K562 (cell line): ENCODE measurements around the gene AFF3. TPM values are rescaled to one million over a fixed set of nuclear protein-coding genes. Genes with fewer than 3 reads are reported as not detected.

ENCODE experiments used
- ATAC-seq: fragments of 200-7000 bp; cut with Tn5 transposase; 3 replicates; pipeline ENCODE4 v1.9.1; 2020; ENCODE audit warnings: moderate library complexity
- BruUV-seq: library from RNA; stranded (reverse); fragments of 400-500 nt; replicated peaks from 2 replicates; lab custom pipeline; 2021; lab: Mats Ljungman, UMichigan
- CTCF ChIA-PET: fragments of 300-600 bp; formaldehyde crosslinking; extraction: SDS; loops from one replicate; lab custom pipeline; 2021; ENCODE audit warnings: low intra/inter-chr PET ratio; lab: Yijun Ruan, JAX
- POLR2A ChIA-PET: fragments of 300-600, 350-650 bp; sonication (Branson Sonifier 250); formaldehyde crosslinking; extraction: SDS; loops from one replicate; lab custom pipeline; 2021; ENCODE audit warnings: antibody characterized with exemption, inconsistent platforms; lab: Yijun Ruan, JAX
- DNase-seq, 4 experiments: peaks; one replicate each; pipeline versions ENCODE4 v3.0.0 to v3.0.0-alpha.2; 2011 to 2018; ENCODE audit warnings: low spot score in 3 of 4, mixed read lengths in 3 of 4; ENCODE audit errors: extremely low read depth in 1 of 4
- FAIRE-seq: peaks from 2 replicates; lab custom pipeline; 2011; peaks lifted over from hg19 to GRCh38; lab: Jason Lieb, UNC
- H2AFZ ChIP-seq: 2 replicates; pipeline ENCODE4 v1.6.0; 2011; ENCODE audit warnings: low read depth, low read length, control low read depth, inconsistent platforms
- H3K27ac ChIP-seq: fragments of 200-600 bp; 3 replicates; pipeline ENCODE4 v1.8.0; 2011; ENCODE audit warnings: low read depth, mild to moderate bottlenecking, control low read depth, inconsistent platforms, low read length, moderate library complexity, mixed read lengths; ENCODE audit errors: extremely low read depth
- H3K27me3 ChIP-seq, 2 experiments: fragments of 300-600 bp in 1 of 2; 2 replicates in 1 of 2; 3 replicates in 1 of 2; pipeline versions ENCODE4 v1.6.0 to v1.8.0; 2011; ENCODE audit warnings: inconsistent platforms in 2 of 2, low read length in 2 of 2, mild to moderate bottlenecking in 1 of 2, mixed read lengths in 1 of 2, moderate library complexity in 1 of 2; ENCODE audit not compliant: control insufficient read depth in 2 of 2, insufficient read depth in 2 of 2
- H3K36me3 ChIP-seq: fragments of 300-600 bp; 3 replicates; pipeline ENCODE4 v1.8.0; 2011; ENCODE audit warnings: mild to moderate bottlenecking, low read length, inconsistent platforms; ENCODE audit not compliant: control insufficient read depth, insufficient read depth
- H3K4me1 ChIP-seq, 2 experiments: fragments of 200-600 bp in 1 of 2; replicated peaks in 1 of 2; 2 replicates in 1 of 2; 3 replicates in 1 of 2; pipeline versions ENCODE4 v1.5.1 to v1.8.0; 2011; ENCODE audit warnings: inconsistent platforms in 2 of 2, low read length in 2 of 2, mild to moderate bottlenecking in 1 of 2, mixed read lengths in 1 of 2, moderate library complexity in 1 of 2; ENCODE audit not compliant: control insufficient read depth in 2 of 2, insufficient read depth in 2 of 2
- H3K4me2 ChIP-seq: 2 replicates; pipeline ENCODE4 v1.6.1; 2011; ENCODE audit warnings: low read length, control low read depth, inconsistent platforms, mixed read lengths; ENCODE audit not compliant: insufficient read depth
- H3K4me3 ChIP-seq: fragments of 200-600 bp; sonication (generic), shearing (Covaris generic); 2 replicates; pipeline ENCODE4 v1.5.1; 2016; ENCODE audit warnings: control low read depth, inconsistent platforms
- H3K79me2 ChIP-seq: fragments of 200-600 bp; 3 replicates; pipeline ENCODE4 v1.8.0; 2011; ENCODE audit warnings: low read length, inconsistent platforms; ENCODE audit not compliant: control insufficient read depth, insufficient read depth
- H3K9ac ChIP-seq, 2 experiments: 2 replicates each; pipeline versions ENCODE4 v1.6.0 to v1.6.1; 2011; ENCODE audit warnings: low read depth in 2 of 2, low read length in 2 of 2, control low read depth in 1 of 2, inconsistent platforms in 1 of 2, mild to moderate bottlenecking in 1 of 2, mixed read lengths in 1 of 2; ENCODE audit not compliant: insufficient read depth in 1 of 2
- H3K9me1 ChIP-seq: one replicate; pipeline ENCODE4 v1.6.0; 2011; ENCODE audit warnings: inconsistent platforms, mild to moderate bottlenecking, low read length, moderate library complexity; ENCODE audit not compliant: control insufficient read depth, insufficient read depth
- H3K9me3 ChIP-seq: replicated peaks from 2 replicates; pipeline ENCODE4 v1.5.1; 2011; ENCODE audit warnings: low read depth, low read length, inconsistent platforms; ENCODE audit not compliant: control insufficient read depth, insufficient read depth
- H4K20me1 ChIP-seq: replicated peaks from 2 replicates; pipeline ENCODE4 v1.6.1; 2011; ENCODE audit warnings: low read length, inconsistent platforms, mixed read lengths; ENCODE audit not compliant: control insufficient read depth, insufficient read depth
- ASH1L ChIP-seq: fragments of 450-650 bp; IDR thresholded peaks from 2 replicates; pipeline ENCODE4 v1.6.1; 2018; ENCODE audit warnings: borderline replicate concordance, mild to moderate bottlenecking, low read depth; ENCODE audit not compliant: partially characterized antibody
- C11orf30 ChIP-seq: fragments of 450-650 bp; IDR thresholded peaks from 2 replicates; pipeline ENCODE4 v1.6.1; 2016; ENCODE audit warnings: low read depth, mild to moderate bottlenecking
- FOXJ2 ChIP-seq: fragments of 200-800 bp; sonication (Bioruptor generic); IDR thresholded peaks from 2 replicates; pipeline ENCODE4 v1.6.1; 2016; ENCODE audit warnings: missing genetic modification characterization, missing compliant biosample characterization
- GABPA ChIP-seq: fragments of 200-800 bp; sonication (Bioruptor generic); conservative IDR thresholded peaks from 2 replicates; pipeline ENCODE4 v1.6.1; 2016; ENCODE audit warnings: low read depth, missing genetic modification characterization, missing compliant biosample characterization
- HDAC1 ChIP-seq, 2 experiments: fragments of 450-650 bp; IDR thresholded peaks; 2 replicates each; pipeline ENCODE4 v1.6.1; 2016 to 2017; ENCODE audit warnings: inconsistent platforms in 1 of 2, mild to moderate bottlenecking in 1 of 2, moderate library complexity in 1 of 2
- HLTF ChIP-seq: fragments of 450-650 bp; IDR thresholded peaks from 2 replicates; pipeline ENCODE4 v1.6.1; 2016
- HNRNPH1 ChIP-seq: fragments of 200-400 bp; formaldehyde crosslinking; optimal IDR thresholded peaks from 2 replicates; pipeline ENCODE3; 2017; ENCODE audit warnings: low read depth, mild to moderate bottlenecking, low read length, moderate library complexity
- IRF9 ChIP-seq: fragments of 450-650 bp; IDR thresholded peaks from 2 replicates; pipeline ENCODE4 v1.6.1; 2016; ENCODE audit warnings: missing biosample characterization, missing genetic modification characterization
- MAFG ChIP-seq: fragments of 450-650 bp; conservative IDR thresholded peaks from 2 replicates; pipeline ENCODE4 v1.6.1; 2016; ENCODE audit warnings: missing genetic modification characterization, missing compliant biosample characterization
- POLR2A ChIP-seq: fragments of 450-650 bp; conservative IDR thresholded peaks from 2 replicates; pipeline ENCODE4 v1.6.1; 2016
- PREB ChIP-seq: sonication (generic); formaldehyde crosslinking; IDR thresholded peaks from 2 replicates; pipeline ENCODE4 v1.8.1; 2023; ENCODE audit warnings: mild to moderate bottlenecking, missing genetic modification reagents
- RUNX1 ChIP-seq: sonication (generic); IDR thresholded peaks from 2 replicates; pipeline ENCODE4 v1.6.1; 2016; ENCODE audit warnings: antibody characterized with exemption, low read depth
- SAFB ChIP-seq: fragments of 200-400 bp; formaldehyde crosslinking; IDR thresholded peaks from 2 replicates; pipeline ENCODE4 v1.6.1; 2017; ENCODE audit warnings: low read depth, low read length, borderline replicate concordance
- SP2 ChIP-seq: IDR thresholded peaks from 2 replicates; pipeline ENCODE4 v1.6.1; 2011; ENCODE audit warnings: mild to moderate bottlenecking, low read depth, low read length, moderate library complexity; ENCODE audit not compliant: poor library complexity, severe bottlenecking; ENCODE audit errors: extremely low read depth
- TCF15 ChIP-seq: fragments of 250-450 bp; sonication (Bioruptor Pico); IDR thresholded peaks from 2 replicates; pipeline ENCODE4 v1.8.0; 2022; ENCODE audit warnings: moderate library complexity, mild to moderate bottlenecking, inconsistent platforms
- TCF7 ChIP-seq: sonication (generic); IDR thresholded peaks from 2 replicates; pipeline ENCODE4 v1.6.1; 2016; ENCODE audit warnings: antibody characterized with exemption, borderline replicate concordance
- TFAM ChIP-seq: fragments of 250-450 bp; sonication (Bioruptor Pico); conservative IDR thresholded peaks from 2 replicates; pipeline ENCODE4 v1.5.0; 2021; ENCODE audit warnings: mild to moderate bottlenecking, moderate library complexity
- ZNF316 ChIP-seq: fragments of 450-650 bp; IDR thresholded peaks from 2 replicates; pipeline ENCODE4 v1.6.1; 2016
- ZNF589 ChIP-seq: fragments of 200-800 bp; sonication (Bioruptor generic); IDR thresholded peaks from 2 replicates; pipeline ENCODE4 v1.6.1; 2016; ENCODE audit warnings: low read depth, missing genetic modification characterization, missing compliant biosample characterization
- ZNF778 ChIP-seq: fragments of 450-650 bp; formaldehyde crosslinking; IDR thresholded peaks from 2 replicates; pipeline ENCODE4 v1.4.0; 2020; ENCODE audit warnings: mild to moderate bottlenecking, moderate library complexity
- WGBS: fragments of 100-300 bp; shearing (Covaris generic); methylation state at CpG from one replicate; pipeline ENCODE4 v1.1.6; 2016; ENCODE audit warnings: low coverage, mixed read lengths; ENCODE audit not compliant: insufficient coverage; ENCODE audit errors: missing lambda C conversion rate; 5-methylcytosine and 5-hydroxymethylcytosine counted together
- in situ Hi-C: fragments of 300-500 bp; cut with MboI; formaldehyde crosslinking; loops from 4 replicates; pipeline ENCODE4 v1.15.0; 2018; ENCODE audit warnings: inconsistent platforms, mixed read lengths
- intact Hi-C: fragments of 100-400 bp; cut with micrococcal nuclease; formaldehyde crosslinking; loops from 2 replicates; pipeline ENCODE4 v1.14.2; 2022
- polyA plus RNA-seq, 8 experiments: library from polyadenylated mRNA; depleted of rRNA in 4 of 8; stranded (reverse) in 5 of 8; unstranded in 3 of 8; fragments of >200 nt; fragmentation: Nextera tagmentation in 2 of 8; fragmentation: Illumina TruSeq in 1 of 8; extraction: Ambion mirVana in 2 of 8; extraction: Trizol in 1 of 8; gene quantifications; 2 replicates each; pipeline versions ENCODE4 v1.2.1 to v1.2.3, GENCODE V29; 2011 to 2014; ENCODE audit warnings: inconsistent platforms in 1 of 8, missing spikeins in 1 of 8
- total RNA-seq, 7 experiments: library from RNA; depleted of rRNA in 6 of 7; stranded (reverse); fragments of >200 nt in 6 of 7; fragmentation: Illumina TruSeq in 2 of 7; extraction: Trizol in 2 of 7; gene quantifications; 2 replicates each; pipeline versions ENCODE4 v1.2.1 to v1.2.3, GENCODE V29; 2011 to 2021; ENCODE audit warnings: low replicate concordance in 1 of 7
- TF ChIP-seq, protein P1 (sequence below), 3 experiments: fragments of 200-800 bp in 1 of 3; sonication (Bioruptor generic) in 1 of 3; sonication (generic) in 1 of 3; formaldehyde crosslinking in 1 of 3; IDR thresholded peaks; 2 replicates each; pipeline versions ENCODE4 v1.6.1 to v1.8.0; 2016 to 2022; ENCODE audit warnings: mild to moderate bottlenecking in 2 of 3, missing compliant biosample characterization in 2 of 3, missing genetic modification characterization in 2 of 3, missing genetic modification reagents in 1 of 3

The AFF3 gene
- total and polyA plus RNA-seq, 9 of the 15 experiments (the other 6 are each of a cell fraction or from before 2014, with no cell fraction given) = 0.02 to 0.11 TPM; not detected in 7

GRCh38 chr2:99921903-99922302 lies 220.5 kb downstream of the AFF3 start:
- no peak overlapping the region for H3K4me3 ChIP-seq
- ATAC-seq = no peak
- H3K4me1 ChIP-seq = no peaks in the 10 kb centered on the region
- no peak overlapping the region for H3K27ac ChIP-seq
- ChIA-PET CTCF (no interaction called here), POLR2A (no interaction called here)
- peaks cover 3 to 4% of the 10 kb centered on the region in 2 experiments; a peak in 3 of 5 replicates for H3K27me3 ChIP-seq
- 0% methylated on average over 3 of the region's 3 CpGs for WGBS
- H3K9me3 ChIP-seq = no peaks in the 10 kb centered on the region
- TF ChIP-seq HLTF = no peak
- no peak for TF ChIP-seq TFAM (CRISPR knock-in tag)
- no peak for TF ChIP-seq POLR2A
- TF ChIP-seq, protein P1, sequence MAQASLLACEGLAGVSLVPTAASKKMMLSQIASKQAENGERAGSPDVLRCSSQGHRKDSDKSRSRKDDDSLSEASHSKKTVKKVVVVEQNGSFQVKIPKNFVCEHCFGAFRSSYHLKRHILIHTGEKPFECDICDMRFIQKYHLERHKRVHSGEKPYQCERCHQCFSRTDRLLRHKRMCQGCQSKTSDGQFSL (CRISPR knock-in tag; IDR thresholded peaks at IDR 0.05) = no peak
- TF ChIP-seq, protein P1 (tag; IDR thresholded peaks at IDR 0.05) = no peak
- no peak for TF ChIP-seq IRF9 (tag)
- no peak for TF ChIP-seq ZNF589 (CRISPR knock-in tag)
- no peak for TF ChIP-seq PREB
- peak; percentile 34; the same call in 1 of the 2 replicates for TF ChIP-seq MAFG (tag)
- no peak for TF ChIP-seq SAFB
- no peak for TF ChIP-seq FOXJ2
- TF ChIP-seq SP2 = no peak
- no peak for TF ChIP-seq TCF15 (CRISPR knock-in tag)
- TF ChIP-seq ASH1L = no peak
- no peak for TF ChIP-seq HNRNPH1
- peak; percentile 28; the same call in 1 of the 2 replicates for TF ChIP-seq C11orf30
- no peak for TF ChIP-seq GABPA (tag)
- TF ChIP-seq ZNF778 (CRISPR knock-in tag) = no peak
- TF ChIP-seq HDAC1 (IDR thresholded peaks at IDR 0.05) = no peak
- TF ChIP-seq RUNX1 = no peak
- TF ChIP-seq TCF7 = no peak
- TF ChIP-seq ZNF316 = peak; percentile 43
- no peak overlapping the region for H2AFZ ChIP-seq
- no peak overlapping the region for H3K9ac ChIP-seq
- no peak for DNase-seq
- FAIRE-seq = no peak
- BruUV-seq = no TSS peak
- H3K9me1 ChIP-seq = no peaks in the 10 kb centered on the region
- no peaks in the 10 kb centered on the region for H3K79me2 ChIP-seq
- intact Hi-C loops (no loop called here), in situ Hi-C loops (no loop called here)
- H4K20me1 ChIP-seq = no peaks in the 10 kb centered on the region
- H3K4me2 ChIP-seq = no peak overlapping the region
- no peaks in the 10 kb centered on the region for H3K36me3 ChIP-seq
